Brain microvascular endothelial cell (primary cell): Measurements from ENCODE around the gene MEGF11.

Experiments
- DNase-seq: peaks from one replicate; pipeline ENCODE4 v3.0.0-alpha.2; 2020
- H3K27ac ChIP-seq: fragments of 250-450 bp; sonication (Bioruptor Pico); 2 replicates; pipeline ENCODE4 v1.5.1; 2020; ENCODE audit warnings: mild to moderate bottlenecking, moderate library complexity
- H3K27me3 ChIP-seq: fragments of 250-450 bp; sonication (Bioruptor Pico); replicated peaks from 2 replicates; pipeline ENCODE4 v1.5.1; 2020; ENCODE audit warnings: mild to moderate bottlenecking
- H3K36me3 ChIP-seq: fragments of 250-450 bp; sonication (Bioruptor Pico); replicated peaks from 2 replicates; pipeline ENCODE4 v1.5.1; 2020; ENCODE audit warnings: mild to moderate bottlenecking
- H3K4me3 ChIP-seq: 2 replicates; pipeline ENCODE4 v1.5.1; 2011; ENCODE audit warnings: low read depth, mild to moderate bottlenecking, control low read depth, low read length, moderate library complexity
- in situ Hi-C: cut with HindIII; loops from 2 replicates; pipeline ENCODE4 v1.10.0; 2017; ENCODE audit warnings: low sequenced_read_pairs, low pct_ligation_motif_present
- TF ChIP-seq, protein P1 (sequence below): IDR thresholded peaks from 2 replicates; pipeline ENCODE4 v1.5.1; 2011; ENCODE audit warnings: low read depth, mild to moderate bottlenecking, moderate library complexity, low read length, control low read depth, inconsistent platforms; ENCODE audit errors: missing control alignments

MEGF11 gene

DNA sequence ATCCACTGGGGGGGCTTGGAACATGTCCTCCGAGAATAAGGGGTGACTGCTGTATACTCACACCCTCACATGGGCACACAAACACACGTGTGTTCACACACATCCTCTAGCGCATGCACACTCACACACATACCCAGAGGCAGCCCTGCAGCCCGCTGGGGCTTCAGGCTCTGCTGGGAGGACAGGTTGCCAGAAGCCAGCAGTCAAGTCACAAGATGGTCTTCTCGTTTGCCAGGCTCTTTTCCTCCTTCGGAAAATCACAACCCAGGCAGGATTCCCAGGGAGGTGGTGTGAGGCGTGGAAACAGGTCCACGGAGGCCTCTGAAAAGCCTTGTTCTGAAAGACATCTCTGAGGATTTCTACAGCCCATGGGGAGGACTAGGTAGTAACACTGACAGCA, 26.8 kb downstream of the MEGF11 start:
- no peaks in the 10 kb centered on the region for H3K36me3 ChIP-seq
- H3K4me3 ChIP-seq = no peak overlapping the region
- H3K27me3 ChIP-seq = no peaks in the 10 kb centered on the region
- DNase-seq = no peak
- TF ChIP-seq, protein P1, sequence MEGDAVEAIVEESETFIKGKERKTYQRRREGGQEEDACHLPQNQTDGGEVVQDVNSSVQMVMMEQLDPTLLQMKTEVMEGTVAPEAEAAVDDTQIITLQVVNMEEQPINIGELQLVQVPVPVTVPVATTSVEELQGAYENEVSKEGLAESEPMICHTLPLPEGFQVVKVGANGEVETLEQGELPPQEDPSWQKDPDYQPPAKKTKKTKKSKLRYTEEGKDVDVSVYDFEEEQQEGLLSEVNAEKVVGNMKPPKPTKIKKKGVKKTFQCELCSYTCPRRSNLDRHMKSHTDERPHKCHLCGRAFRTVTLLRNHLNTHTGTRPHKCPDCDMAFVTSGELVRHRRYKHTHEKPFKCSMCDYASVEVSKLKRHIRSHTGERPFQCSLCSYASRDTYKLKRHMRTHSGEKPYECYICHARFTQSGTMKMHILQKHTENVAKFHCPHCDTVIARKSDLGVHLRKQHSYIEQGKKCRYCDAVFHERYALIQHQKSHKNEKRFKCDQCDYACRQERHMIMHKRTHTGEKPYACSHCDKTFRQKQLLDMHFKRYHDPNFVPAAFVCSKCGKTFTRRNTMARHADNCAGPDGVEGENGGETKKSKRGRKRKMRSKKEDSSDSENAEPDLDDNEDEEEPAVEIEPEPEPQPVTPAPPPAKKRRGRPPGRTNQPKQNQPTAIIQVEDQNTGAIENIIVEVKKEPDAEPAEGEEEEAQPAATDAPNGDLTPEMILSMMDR = no peak
- in situ Hi-C loops = no loop called here
- no peak overlapping the region for H3K27ac ChIP-seq

- DNase-seq = no peak
- H3K27me3 ChIP-seq = peaks cover 2% of the 10 kb centered on the region
- in situ Hi-C loops = no loop called here
These were observed 27.8 kb downstream of the MEGF11 start for GRCh38 chr15:66225656-66226274.

DNA sequence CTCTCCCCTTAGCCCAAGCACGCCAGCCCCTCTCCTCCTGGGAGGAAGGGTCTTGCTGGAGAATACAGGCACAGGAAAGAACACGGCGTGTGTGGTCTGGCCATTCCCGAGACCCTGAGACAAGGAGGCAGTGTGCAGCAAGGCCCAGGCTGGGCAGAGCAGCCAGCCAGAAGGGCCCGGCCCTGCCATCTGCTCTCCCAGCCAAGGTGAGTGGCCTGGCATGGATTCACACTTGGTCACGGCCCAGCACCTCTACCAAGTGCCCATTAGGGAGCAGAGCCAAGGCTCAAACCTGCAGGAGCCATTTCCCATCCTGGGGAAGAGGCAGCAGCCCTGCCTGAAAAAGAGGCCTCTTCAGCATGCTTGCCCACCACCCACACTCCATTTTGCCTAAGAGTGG, 28.6 kb downstream of the MEGF11 start:
- no peak overlapping the region for H3K27ac ChIP-seq
- H3K4me3 ChIP-seq = no peak overlapping the region
- TF ChIP-seq, protein P1 = no peak
- no peaks in the 10 kb centered on the region for H3K36me3 ChIP-seq
- peaks cover 2% of the 10 kb centered on the region for H3K27me3 ChIP-seq
- DNase-seq = no peak
- in situ Hi-C loops = no loop called here

More at GRCh38 chr15:66225656-66226274, 27.8 kb downstream of the MEGF11 start:
- Histone ChIP-seq H3K36me3 (no peaks in the 10 kb centered on the region), H3K27ac (no peak overlapping the region), H3K4me3 (no peak overlapping the region)
- TF ChIP-seq, protein P1 = no peak

DNA sequence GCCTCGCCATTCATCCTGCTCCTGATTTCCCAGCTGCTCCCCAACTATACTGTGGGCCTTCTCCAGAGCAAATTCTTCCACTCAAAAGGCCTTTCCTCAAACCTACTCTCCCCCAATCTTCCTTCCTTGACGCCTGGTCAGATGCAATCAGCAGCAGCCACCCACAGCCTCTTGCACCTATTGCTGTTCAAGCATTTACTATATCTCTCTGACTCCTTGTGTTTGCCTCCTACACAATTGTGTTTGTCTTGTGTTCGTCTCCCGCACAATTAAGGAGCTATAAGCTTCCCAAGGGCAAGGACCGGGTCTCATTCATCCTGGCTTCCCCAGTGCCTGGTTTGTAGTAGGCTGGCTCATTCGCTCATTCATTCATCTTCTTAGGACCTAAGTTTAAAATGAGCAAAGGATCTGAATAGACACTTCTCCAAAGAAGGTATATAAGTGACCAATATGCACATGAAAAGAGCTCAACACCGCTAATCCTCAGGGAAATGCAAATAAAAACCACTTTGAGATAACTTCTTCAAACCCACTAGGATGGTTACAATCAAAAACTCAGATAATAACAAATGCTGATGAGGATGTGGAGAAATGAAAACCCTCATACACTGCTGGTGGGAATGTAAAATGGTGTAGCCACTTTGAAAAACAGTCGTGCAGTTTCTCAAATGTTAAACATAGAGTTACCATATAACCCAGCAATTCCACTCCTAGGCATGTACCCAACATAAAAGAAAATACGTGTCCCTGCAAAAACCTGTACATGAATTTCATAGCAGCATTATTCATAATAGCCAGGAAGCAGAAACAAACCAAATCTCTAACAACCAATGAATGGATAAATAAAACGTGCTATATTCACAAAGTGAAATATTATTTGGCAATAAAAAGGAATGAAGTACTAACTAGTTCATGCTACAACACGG, 31.0 kb downstream of the MEGF11 start:
- peaks cover 2% of the 10 kb centered on the region for H3K27me3 ChIP-seq
- DNase-seq = no peak
- no peak overlapping the region for H3K4me3 ChIP-seq
- TF ChIP-seq, protein P1 = no peak
- no peak overlapping the region for H3K27ac ChIP-seq
- no peaks in the 10 kb centered on the region for H3K36me3 ChIP-seq
- in situ Hi-C loops = no loop called here

GRCh38 chr15:66221126-66221525, 32.4 kb downstream of the MEGF11 start:
- Histone ChIP-seq H3K27me3 (peaks cover 2% of the 10 kb centered on the region), H3K36me3 (no peaks in the 10 kb centered on the region), H3K4me3 (no peak overlapping the region), H3K27ac (no peak overlapping the region)
- TF ChIP-seq, protein P1 = no peak
- in situ Hi-C loops = no loop called here
- no peak for DNase-seq
